Measurements from ENCODE around the gene SKIDA1.

SKIDA1 gene

GRCh38 chr10:21487416-21488180, 37.9 kb downstream of the SKIDA1 start:
- TF ChIP-seq MYC (IDR thresholded peaks at IDR 0.05; ENCODE audit: low read depth, low read length) (no peak), MAX (IDR thresholded peaks at IDR 0.05; ENCODE audit: low read depth, low read length) (no peak), CTCF (IDR thresholded peaks at IDR 0.05; ENCODE audit: low read depth, low read length) (no peak), POLR2A (IDR thresholded peaks at IDR 0.05; ENCODE audit: extremely low read depth, insufficient read length) (no peak)
- no peak overlapping the region for H3K4me3 ChIP-seq (ENCODE audit: low read depth, low read length)
- no peak for DNase-seq (ENCODE audit: low read depth)

GRCh38 chr10:21482821-21483220, 42.7 kb downstream of the SKIDA1 start:
- no peak for DNase-seq (ENCODE audit: low read depth)
- no peak overlapping the region for H3K4me3 ChIP-seq (ENCODE audit: low read depth, low read length)
- TF ChIP-seq CTCF (IDR thresholded peaks at IDR 0.05; ENCODE audit: low read depth, low read length) (no peak), MYC (IDR thresholded peaks at IDR 0.05; ENCODE audit: low read depth, low read length) (no peak), MAX (IDR thresholded peaks at IDR 0.05; ENCODE audit: low read depth, low read length) (no peak), POLR2A (IDR thresholded peaks at IDR 0.05; ENCODE audit: extremely low read depth, insufficient read length) (no peak)

GRCh38 chr10:21481407-21481806, 44.1 kb downstream of the SKIDA1 start:
- no peak for DNase-seq (ENCODE audit: low read depth)
- H3K4me3 ChIP-seq (ENCODE audit: low read depth, low read length): no peak overlapping the region
- TF ChIP-seq POLR2A (IDR thresholded peaks at IDR 0.05; ENCODE audit: extremely low read depth, insufficient read length) (no peak), CTCF (IDR thresholded peaks at IDR 0.05; ENCODE audit: low read depth, low read length) (no peak), MYC (IDR thresholded peaks at IDR 0.05; ENCODE audit: low read depth, low read length) (no peak), MAX (IDR thresholded peaks at IDR 0.05; ENCODE audit: low read depth, low read length) (no peak)

- TF ChIP-seq MYC (IDR thresholded peaks at IDR 0.05; ENCODE audit: low read depth, low read length) (no peak), POLR2A (IDR thresholded peaks at IDR 0.05; ENCODE audit: extremely low read depth, insufficient read length) (no peak), CTCF (IDR thresholded peaks at IDR 0.05; ENCODE audit: low read depth, low read length) (no peak), MAX (IDR thresholded peaks at IDR 0.05; ENCODE audit: low read depth, low read length) (no peak)
- no peak overlapping the region for H3K4me3 ChIP-seq (ENCODE audit: low read depth, low read length)
- no peak for DNase-seq (ENCODE audit: low read depth)
Measured at GRCh38 chr10:21479570-21480315, 45.7 kb downstream of the SKIDA1 start.

GRCh38 chr10:21475393-21475792, 50.1 kb downstream of the SKIDA1 start:
- no peak overlapping the region for H3K4me3 ChIP-seq (ENCODE audit: low read depth, low read length)
- TF ChIP-seq POLR2A (IDR thresholded peaks at IDR 0.05; ENCODE audit: extremely low read depth, insufficient read length) (no peak), MYC (IDR thresholded peaks at IDR 0.05; ENCODE audit: low read depth, low read length) (no peak), CTCF (IDR thresholded peaks at IDR 0.05; ENCODE audit: low read depth, low read length) (no peak), MAX (IDR thresholded peaks at IDR 0.05; ENCODE audit: low read depth, low read length) (no peak)
- no peak for DNase-seq (ENCODE audit: low read depth)
